ENCODE data around the gene SLC44A3. TPM values are rescaled to one million over a fixed set of nuclear protein-coding genes. Genes with fewer than 3 reads are reported as not detected.

SLC44A3 gene
- total and polyA plus RNA-seq, 7 experiments from 2014 or later: 0.24 to 1.0 TPM; not detected in 5

GRCh38 chr1:94777281-94777680 lies 42.9 kb upstream of the SLC44A3 start:
- CTCF ChIA-PET: no interaction called here
- Mint-ChIP-seq H3K9me3 (no peaks in the 10 kb centered on the region), H3K27ac (no peak overlapping the region), H3K36me3 (no peaks in the 10 kb centered on the region), H3K4me3 (no peak overlapping the region), H3K4me1 (peaks cover 0 to 2% (median 0%) of the 10 kb centered on the region in 7 donors), H3K27me3 (peaks cover 9 to 21% (median 13%) of the 10 kb centered on the region in 5 donors)
- ATAC-seq (no peak), DNase-seq (no peak)
- Histone ChIP-seq H3K27me3 (ENCODE audit: control insufficient read depth in 2 of 2, insufficient read depth in 2 of 2, low read length in 2 of 2) (no peaks in the 10 kb centered on the region), H3K36me3 (ENCODE audit: control insufficient read depth in 2 of 3, insufficient read depth in 3 of 3, low read length in 3 of 3) (no peaks in the 10 kb centered on the region), H3K4me1 (ENCODE audit: control insufficient read depth in 2 of 2, insufficient read depth in 2 of 2, low read length in 2 of 2) (no peaks in the 10 kb centered on the region), H3K27ac (ENCODE audit: low read depth, low read length) (no peak overlapping the region), H3K4me3 (ENCODE audit: low read length) (no peak overlapping the region), H3K9me3 (ENCODE audit: control insufficient read depth in 2 of 3, low read length in 3 of 3) (no peaks in the 10 kb centered on the region)
- POLR2A ChIA-PET: no interaction called here
- intact Hi-C loops (cut with micrococcal nuclease): no loop called here

GRCh38 chr1:94778808-94779207 lies 41.3 kb upstream of the SLC44A3 start:
- Mint-ChIP-seq H3K4me3 (no peak overlapping the region), H3K27ac (no peak overlapping the region), H3K4me1 (no peaks in the 10 kb centered on the region), H3K36me3 (no peaks in the 10 kb centered on the region), H3K27me3 (peaks cover 15 to 28% (median 17%) of the 10 kb centered on the region in 5 donors), H3K9me3 (no peaks in the 10 kb centered on the region)
- H3K4me3 ChIP-seq (ENCODE audit: low read length): no peak overlapping the region
- ChIA-PET POLR2A (no interaction called here), CTCF (no interaction called here)
- no peaks in the 10 kb centered on the region for H3K27me3 ChIP-seq (ENCODE audit: control insufficient read depth in 2 of 2, insufficient read depth in 2 of 2, low read length in 2 of 2)
- no peaks in the 10 kb centered on the region for H3K4me1 ChIP-seq (ENCODE audit: control insufficient read depth in 2 of 2, insufficient read depth in 2 of 2, low read length in 2 of 2)
- no peak for DNase-seq
- ATAC-seq: no peak
- H3K9me3 ChIP-seq (ENCODE audit: control insufficient read depth in 2 of 3, low read length in 3 of 3): no peaks in the 10 kb centered on the region
- no peak overlapping the region for H3K27ac ChIP-seq (ENCODE audit: low read depth, low read length)
- intact Hi-C loops (cut with micrococcal nuclease): no loop called here
- H3K36me3 ChIP-seq (ENCODE audit: control insufficient read depth in 2 of 3, insufficient read depth in 3 of 3, low read length in 3 of 3): no peaks in the 10 kb centered on the region

- H3K9me3 ChIP-seq (ENCODE audit: control insufficient read depth in 2 of 3, low read length in 3 of 3): no peaks in the 10 kb centered on the region
- Mint-ChIP-seq H3K27ac (no peak overlapping the region), H3K4me3 (no peak overlapping the region), H3K4me1 (no peaks in the 10 kb centered on the region), H3K9me3 (no peaks in the 10 kb centered on the region), H3K36me3 (no peaks in the 10 kb centered on the region), H3K27me3 (peaks cover 15 to 33% (median 31%) of the 10 kb centered on the region in 5 donors)
- H3K36me3 ChIP-seq (ENCODE audit: control insufficient read depth in 2 of 3, insufficient read depth in 3 of 3, low read length in 3 of 3): no peaks in the 10 kb centered on the region
- no peaks in the 10 kb centered on the region for H3K27me3 ChIP-seq (ENCODE audit: control insufficient read depth in 2 of 2, insufficient read depth in 2 of 2, low read length in 2 of 2)
- no peak overlapping the region for H3K27ac ChIP-seq (ENCODE audit: low read depth, low read length)
- no peak overlapping the region for H3K4me3 ChIP-seq (ENCODE audit: low read length)
- H3K4me1 ChIP-seq (ENCODE audit: control insufficient read depth in 2 of 2, insufficient read depth in 2 of 2, low read length in 2 of 2): no peaks in the 10 kb centered on the region
- DNase-seq (no peak), ATAC-seq (no peak)
- intact Hi-C loops (cut with micrococcal nuclease): no loop called here
- CTCF ChIA-PET: no interaction called here
- POLR2A ChIA-PET: interaction anchor here (0.6 kb wide), 1 partner anchor 47 kb away, joined by 3 read pairs; no protein-coding TSS in a partner anchor
These were observed 36.6 kb upstream of the SLC44A3 start for GRCh38 chr1:94783342-94784189.

- ATAC-seq (no peak), DNase-seq (no peak)
- Histone ChIP-seq H3K4me3 (ENCODE audit: low read length) (no peak overlapping the region), H3K27me3 (ENCODE audit: control insufficient read depth in 2 of 2, insufficient read depth in 2 of 2, low read length in 2 of 2) (no peaks in the 10 kb centered on the region), H3K9me3 (ENCODE audit: control insufficient read depth in 2 of 3, low read length in 3 of 3) (no peaks in the 10 kb centered on the region), H3K36me3 (ENCODE audit: control insufficient read depth in 2 of 3, insufficient read depth in 3 of 3, low read length in 3 of 3) (no peaks in the 10 kb centered on the region), H3K4me1 (ENCODE audit: control insufficient read depth in 2 of 2, insufficient read depth in 2 of 2, low read length in 2 of 2) (no peaks in the 10 kb centered on the region), H3K27ac (ENCODE audit: low read depth, low read length) (no peak overlapping the region)
- no peaks in the 10 kb centered on the region for H3K9me3 Mint-ChIP-seq
- CTCF ChIA-PET: no interaction called here
- H3K4me3 Mint-ChIP-seq: no peak overlapping the region
- no peaks in the 10 kb centered on the region for H3K36me3 Mint-ChIP-seq
- intact Hi-C loops (cut with micrococcal nuclease): no loop called here
- H3K4me1 Mint-ChIP-seq: no peaks in the 10 kb centered on the region
- POLR2A ChIA-PET: no interaction called here
- H3K27me3 Mint-ChIP-seq: peaks cover 15 to 33% (median 26%) of the 10 kb centered on the region in 5 donors
- no peak overlapping the region for H3K27ac Mint-ChIP-seq
These were observed 36.0 kb upstream of the SLC44A3 start for GRCh38 chr1:94784190-94784515.

- Histone ChIP-seq H3K27me3 (ENCODE audit: control insufficient read depth in 2 of 2, insufficient read depth in 2 of 2, low read length in 2 of 2) (no peaks in the 10 kb centered on the region), H3K4me3 (ENCODE audit: low read length) (no peak overlapping the region), H3K9me3 (ENCODE audit: control insufficient read depth in 2 of 3, low read length in 3 of 3) (no peaks in the 10 kb centered on the region), H3K36me3 (ENCODE audit: control insufficient read depth in 2 of 3, insufficient read depth in 3 of 3, low read length in 3 of 3) (no peaks in the 10 kb centered on the region), H3K27ac (ENCODE audit: low read depth, low read length) (no peak overlapping the region), H3K4me1 (ENCODE audit: control insufficient read depth in 2 of 2, insufficient read depth in 2 of 2, low read length in 2 of 2) (no peaks in the 10 kb centered on the region)
- Mint-ChIP-seq H3K27me3 (peaks cover 6 to 23% (median 19%) of the 10 kb centered on the region in 5 donors), H3K4me3 (no peak overlapping the region), H3K4me1 (peaks cover 0 to 5% (median 0%) of the 10 kb centered on the region in 7 donors), H3K9me3 (no peaks in the 10 kb centered on the region), H3K36me3 (no peaks in the 10 kb centered on the region), H3K27ac (no peak overlapping the region)
- POLR2A ChIA-PET: no interaction called here
- no peak for ATAC-seq
- CTCF ChIA-PET: no interaction called here
- intact Hi-C loops (cut with micrococcal nuclease): no loop called here
- no peak for DNase-seq
These were observed 32.5 kb upstream of the SLC44A3 start for GRCh38 chr1:94787691-94788090.

- Histone ChIP-seq H3K36me3 (ENCODE audit: control insufficient read depth in 2 of 3, insufficient read depth in 3 of 3, low read length in 3 of 3) (no peaks in the 10 kb centered on the region), H3K4me1 (ENCODE audit: control insufficient read depth in 2 of 2, insufficient read depth in 2 of 2, low read length in 2 of 2) (no peaks in the 10 kb centered on the region), H3K27ac (ENCODE audit: low read depth, low read length) (no peak overlapping the region), H3K9me3 (ENCODE audit: control insufficient read depth in 2 of 3, low read length in 3 of 3) (no peaks in the 10 kb centered on the region), H3K4me3 (ENCODE audit: low read length) (no peak overlapping the region), H3K27me3 (ENCODE audit: control insufficient read depth in 2 of 2, insufficient read depth in 2 of 2, low read length in 2 of 2) (no peaks in the 10 kb centered on the region)
- intact Hi-C loops (cut with micrococcal nuclease): no loop called here
- Mint-ChIP-seq H3K4me1 (peaks cover 0 to 6% (median 4%) of the 10 kb centered on the region in 7 donors), H3K27me3 (peaks cover 0 to 20% (median 6%) of the 10 kb centered on the region in 5 donors), H3K27ac (no peak overlapping the region), H3K36me3 (peaks cover 0 to 3% (median 0%) of the 10 kb centered on the region in 5 donors), H3K4me3 (no peak overlapping the region), H3K9me3 (peaks cover 0 to 2% (median 0%) of the 10 kb centered on the region in 11 donors)
- POLR2A ChIA-PET: no interaction called here
- no peak for DNase-seq
- CTCF ChIA-PET: no interaction called here
- peak; percentile 52 for ATAC-seq
These were observed 29.9 kb upstream of the SLC44A3 start for GRCh38 chr1:94790246-94790645.

- Mint-ChIP-seq H3K4me1 (peaks cover 2 to 9% (median 5%) of the 10 kb centered on the region in 7 donors), H3K9me3 (peaks cover 0 to 2% (median 0%) of the 10 kb centered on the region in 11 donors), H3K4me3 (no peak overlapping the region), H3K27me3 (peaks cover 0 to 20% (median 6%) of the 10 kb centered on the region in 5 donors), H3K36me3 (peaks cover 0 to 3% (median 0%) of the 10 kb centered on the region in 5 donors), H3K27ac (no peak overlapping the region)
- no peak overlapping the region for H3K4me3 ChIP-seq (ENCODE audit: low read length)
- DNase-seq (no peak), ATAC-seq (no peak)
- no peaks in the 10 kb centered on the region for H3K36me3 ChIP-seq (ENCODE audit: control insufficient read depth in 2 of 3, insufficient read depth in 3 of 3, low read length in 3 of 3)
- intact Hi-C loops (cut with micrococcal nuclease): no loop called here
- H3K27ac ChIP-seq (ENCODE audit: low read depth, low read length): no peak overlapping the region
- no peaks in the 10 kb centered on the region for H3K4me1 ChIP-seq (ENCODE audit: control insufficient read depth in 2 of 2, insufficient read depth in 2 of 2, low read length in 2 of 2)
- CTCF ChIA-PET: no interaction called here
- H3K9me3 ChIP-seq (ENCODE audit: control insufficient read depth in 2 of 3, low read length in 3 of 3): no peaks in the 10 kb centered on the region
- H3K27me3 ChIP-seq (ENCODE audit: control insufficient read depth in 2 of 2, insufficient read depth in 2 of 2, low read length in 2 of 2): no peaks in the 10 kb centered on the region
- POLR2A ChIA-PET: no interaction called here
These were observed 29.5 kb upstream of the SLC44A3 start for GRCh38 chr1:94790670-94791069.

Measured in naive thymus-derived CD4-positive, alpha-beta T cell (primary cell).